SK-N-SH (cell line): ENCODE measurements around the gene PPP1R1B.

ENCODE experiments used
- EP300 ChIP-seq, 2 experiments: IDR thresholded peaks; 2 replicates each; pipeline versions ENCODE4 v1.4.0 to v1.6.1; 2012; ENCODE audit warnings: borderline replicate concordance in 1 of 2, low read depth in 1 of 2, low read length in 1 of 2
- FOXJ3 ChIP-seq: sonication (generic); formaldehyde crosslinking; IDR thresholded peaks from 2 replicates; pipeline ENCODE4 v1.5.1; 2020; ENCODE audit warnings: mild to moderate bottlenecking, missing genetic modification reagents
- MXI1 ChIP-seq: IDR thresholded peaks from 2 replicates; pipeline ENCODE4 v1.6.1; 2012; ENCODE audit warnings: mild to moderate bottlenecking, low read depth, low read length, improper control_type of control experiment
- NFIC ChIP-seq: IDR thresholded peaks from 2 replicates; pipeline ENCODE4 v1.4.0; 2012; ENCODE audit warnings: borderline replicate concordance
- POLR2AphosphoS5 ChIP-seq: IDR thresholded peaks from 2 replicates; pipeline ENCODE4 v1.6.1; 2012; ENCODE audit warnings: low read depth, low read length
- SIN3A ChIP-seq: IDR thresholded peaks from 2 replicates; pipeline ENCODE4 v1.6.1; 2012; ENCODE audit warnings: low read depth, mild to moderate bottlenecking, low read length, moderate library complexity, borderline replicate concordance
- SMC3 ChIP-seq: IDR thresholded peaks from 2 replicates; pipeline ENCODE4 v1.6.1; 2012; ENCODE audit warnings: low read depth, low read length, improper control_type of control experiment
- TCF12 ChIP-seq: IDR thresholded peaks from 2 replicates; pipeline ENCODE4 v1.4.0; 2012
- TEAD4 ChIP-seq: IDR thresholded peaks from 2 replicates; pipeline ENCODE4 v1.4.0; 2012; ENCODE audit warnings: mild to moderate bottlenecking, borderline replicate concordance; ENCODE audit not compliant: insufficient read depth
- YY1 ChIP-seq: IDR thresholded peaks from 2 replicates; pipeline ENCODE4 v1.4.0; 2012; ENCODE audit warnings: low read depth, mild to moderate bottlenecking
- TF ChIP-seq, protein P1 (sequence below): IDR thresholded peaks from 2 replicates; pipeline ENCODE4 v1.4.0; 2012; ENCODE audit warnings: low read depth
- TF ChIP-seq, protein P2 (sequence below): fragments of 200-600 bp; sonication (generic); IDR thresholded peaks from 2 replicates; pipeline ENCODE4 v1.6.1; 2017; ENCODE audit warnings: antibody characterized with exemption, mild to moderate bottlenecking, moderate library complexity

DNA sequence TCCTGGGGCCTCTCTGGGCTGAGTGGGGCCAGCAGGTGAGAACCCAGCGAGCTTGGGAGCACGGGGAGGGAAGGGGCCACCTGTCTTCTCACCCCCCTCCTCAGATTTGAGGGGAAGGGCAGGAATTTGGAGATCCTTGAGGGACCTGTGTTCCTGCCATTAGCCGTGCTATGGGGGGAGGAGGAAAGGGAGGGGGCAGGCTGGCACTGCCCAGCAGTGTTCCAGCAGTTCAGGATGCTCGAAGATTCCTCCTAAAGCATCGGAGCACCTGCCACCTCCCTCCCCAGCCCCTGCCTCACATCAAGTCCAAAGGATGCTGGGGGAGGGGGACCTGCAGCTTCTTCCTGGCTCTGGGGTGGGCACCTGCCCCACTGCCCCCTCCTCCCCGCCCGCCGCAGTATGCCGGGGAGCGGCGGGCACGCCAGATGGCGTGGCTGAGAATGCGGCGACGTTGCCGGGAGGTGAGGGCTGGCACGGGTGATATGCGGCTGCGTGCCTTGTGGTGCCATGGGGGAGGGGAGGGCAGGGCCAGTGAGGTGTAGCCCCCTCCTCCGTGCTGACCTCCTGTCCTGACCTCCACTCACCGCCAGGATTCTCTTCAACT is 14.4 kb upstream of the PPP1R1B start:
- no peak for TF ChIP-seq NFIC
- TF ChIP-seq FOXJ3 (CRISPR knock-in tag), result no peak
- no peak for TF ChIP-seq SMC3
- TF ChIP-seq TCF12, result no peak
- TF ChIP-seq, protein P1, sequence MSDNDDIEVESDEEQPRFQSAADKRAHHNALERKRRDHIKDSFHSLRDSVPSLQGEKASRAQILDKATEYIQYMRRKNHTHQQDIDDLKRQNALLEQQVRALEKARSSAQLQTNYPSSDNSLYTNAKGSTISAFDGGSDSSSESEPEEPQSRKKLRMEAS, result no peak
- TF ChIP-seq MXI1, result no peak
- no peak for TF ChIP-seq EP300 (IDR thresholded peaks at IDR 0.05; ENCODE audit: borderline replicate concordance in 1 of 2, low read depth in 1 of 2, low read length in 1 of 2)
- TF ChIP-seq SIN3A, result no peak
- TF ChIP-seq, protein P2, sequence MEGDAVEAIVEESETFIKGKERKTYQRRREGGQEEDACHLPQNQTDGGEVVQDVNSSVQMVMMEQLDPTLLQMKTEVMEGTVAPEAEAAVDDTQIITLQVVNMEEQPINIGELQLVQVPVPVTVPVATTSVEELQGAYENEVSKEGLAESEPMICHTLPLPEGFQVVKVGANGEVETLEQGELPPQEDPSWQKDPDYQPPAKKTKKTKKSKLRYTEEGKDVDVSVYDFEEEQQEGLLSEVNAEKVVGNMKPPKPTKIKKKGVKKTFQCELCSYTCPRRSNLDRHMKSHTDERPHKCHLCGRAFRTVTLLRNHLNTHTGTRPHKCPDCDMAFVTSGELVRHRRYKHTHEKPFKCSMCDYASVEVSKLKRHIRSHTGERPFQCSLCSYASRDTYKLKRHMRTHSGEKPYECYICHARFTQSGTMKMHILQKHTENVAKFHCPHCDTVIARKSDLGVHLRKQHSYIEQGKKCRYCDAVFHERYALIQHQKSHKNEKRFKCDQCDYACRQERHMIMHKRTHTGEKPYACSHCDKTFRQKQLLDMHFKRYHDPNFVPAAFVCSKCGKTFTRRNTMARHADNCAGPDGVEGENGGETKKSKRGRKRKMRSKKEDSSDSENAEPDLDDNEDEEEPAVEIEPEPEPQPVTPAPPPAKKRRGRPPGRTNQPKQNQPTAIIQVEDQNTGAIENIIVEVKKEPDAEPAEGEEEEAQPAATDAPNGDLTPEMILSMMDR, result no peak
- no peak for TF ChIP-seq YY1
- TF ChIP-seq POLR2AphosphoS5, result no peak
- TF ChIP-seq TEAD4, result no peak
